Activated naive CD4-positive, alpha-beta T cell treated with anti-CD3 and anti-CD28 coated beads for 36 hours (primary cell): Measurements from ENCODE around the gene DDX51. TPM values are rescaled to one million over a fixed set of nuclear protein-coding genes. Genes with fewer than 3 reads are reported as not detected.

Experiments
- total RNA-seq, 2 experiments: library from RNA; stranded (reverse); gene quantifications; one replicate each; pipeline ENCODE4 v1.2.3, GENCODE V29; 2021

Gene DDX51
- total RNA-seq, 2 experiments from 2014 or later: 18.8 to 20.0 TPM

Other genes with a start within 250 kb of the DDX51 start
- gene ULK1, start 249.7 kb downstream of the DDX51 start, total RNA-seq: 10 to 100 TPM; 13.6 to 15.6 TPM
- gene PUS1, start 215.0 kb downstream of the DDX51 start, total RNA-seq: 10 to 100 TPM; 37.7 to 38.8 TPM
- 10 to 100 TPM; 36.8 to 40.6 TPM for gene EP400, start 194.4 kb downstream of the DDX51 start, total RNA-seq
- 10 to 100 TPM; 27.1 to 27.4 TPM for gene NOC4L, start 138 bp upstream of the DDX51 start, total RNA-seq
- 1 to 10 TPM in 1 of 2 experiments, under 1 TPM in 1; 0.86 to 1.2 TPM for gene GALNT9, start 185.3 kb upstream of the DDX51 start, total RNA-seq